GM18499 (cell line): Measurements from ENCODE around the gene CMTM8.
"Not testable (repeated sequence)": the region's sequence is repeated elsewhere in the genome, so short reads cannot be mapped to it uniquely, and the experiment has no call there.

Source experiments
- ATAC-seq: cut with Tn5 transposase; IDR thresholded peaks from one replicate; pipeline ENCODE4 v1.9.1; 2021; ENCODE audit warnings: moderate number of reproducible peaks; ENCODE audit not compliant: insufficient read depth, unreplicated experiment

The CMTM8 gene

GRCh38 chr3:32226875-32227500 lies 11.5 kb upstream of the CMTM8 start:
- ATAC-seq: no peak

GRCh38 chr3:32228743-32229142 lies 9.7 kb upstream of the CMTM8 start:
- not testable (repeated sequence) for ATAC-seq

- ATAC-seq: no peak
Measured at GRCh38 chr3:32229565-32229964, 8.9 kb upstream of the CMTM8 start.

GRCh38 chr3:32236377-32236776 lies 2.1 kb upstream of the CMTM8 start:
- ATAC-seq: no peak

GRCh38 chr3:32237670-32238452 lies 619 bp upstream of the CMTM8 start:
- ATAC-seq: no peak

- no peak for ATAC-seq
Measured at GRCh38 chr3:32239307-32240158, 1.1 kb downstream of the CMTM8 start.

GRCh38 chr3:32240159-32240545 lies 1.7 kb downstream of the CMTM8 start:
- no peak for ATAC-seq

- ATAC-seq: no peak
Measured at GRCh38 chr3:32241100-32241499, 2.6 kb downstream of the CMTM8 start.

- ATAC-seq: no peak
Measured at GRCh38 chr3:32243519-32243918, 5.0 kb downstream of the CMTM8 start.

GRCh38 chr3:32245200-32245599 lies 6.7 kb downstream of the CMTM8 start:
- ATAC-seq: no peak

- ATAC-seq: no peak
Measured at GRCh38 chr3:32246079-32246675, 7.7 kb downstream of the CMTM8 start.

- no peak for ATAC-seq
Measured at GRCh38 chr3:32249184-32249782, 10.8 kb downstream of the CMTM8 start.

GRCh38 chr3:32254268-32254667 lies 15.8 kb downstream of the CMTM8 start:
- ATAC-seq: no peak

GRCh38 chr3:32255345-32255744 lies 16.9 kb downstream of the CMTM8 start:
- ATAC-seq: no peak

GRCh38 chr3:32256206-32256605 lies 17.7 kb downstream of the CMTM8 start:
- ATAC-seq: no peak

GRCh38 chr3:32257042-32257441 lies 18.6 kb downstream of the CMTM8 start:
- no peak for ATAC-seq

- no peak for ATAC-seq
Measured at GRCh38 chr3:32257641-32258438, 19.4 kb downstream of the CMTM8 start.

GRCh38 chr3:32258869-32259268 lies 20.4 kb downstream of the CMTM8 start:
- no peak for ATAC-seq

GRCh38 chr3:32261545-32261944 lies 23.1 kb downstream of the CMTM8 start:
- no peak for ATAC-seq

- no peak for ATAC-seq
Measured at GRCh38 chr3:32262201-32262600, 23.7 kb downstream of the CMTM8 start.
